Activated CD8-positive, alpha-beta T cell treated with anti-CD3 and anti-CD28 coated beads, Interleukin-2, amount 10 ng/mL, durations not matched to agents 7 days and 5 days (primary cell): ENCODE data around the gene MXD1. TPM values are rescaled to one million over a fixed set of nuclear protein-coding genes. Genes with fewer than 3 reads are reported as not detected.

Experiments used
- ATAC-seq: fragments of 150-1000 bp; cut with Tn5 transposase; one replicate; pipeline ENCODE4 v1.10.0; 2021; ENCODE audit warnings: moderate library complexity
- CTCF ChIA-PET: fragments of 350-600 bp; sonication (Branson Sonifier 250); formaldehyde crosslinking; loops from one replicate; lab custom pipeline; 2021; ENCODE audit warnings: antibody characterized with exemption; lab: Charles Lee
- POLR2A ChIA-PET: fragments of 350-600 bp; sonication (Branson Sonifier 250); formaldehyde crosslinking; loops from one replicate; lab custom pipeline; 2021; ENCODE audit warnings: antibody characterized with exemption; lab: Charles Lee
- DNase-seq: peaks from one replicate; pipeline ENCODE4 v3.0.0-alpha.2; 2020
- H3K27ac Mint-ChIP-seq: one replicate; pipeline ENCODE4 v1.8.0; 2021; ENCODE audit warnings: mild to moderate bottlenecking, mixed read lengths
- H3K27me3 Mint-ChIP-seq: one replicate; pipeline ENCODE4 v1.8.0; 2021; ENCODE audit warnings: low read depth, mixed read lengths
- H3K36me3 Mint-ChIP-seq: one replicate; pipeline ENCODE4 v1.8.0; 2021; ENCODE audit warnings: low read depth, mixed read lengths
- H3K4me1 Mint-ChIP-seq: one replicate; pipeline ENCODE4 v1.8.0; 2021; ENCODE audit warnings: low read depth, mixed read lengths
- H3K4me3 Mint-ChIP-seq: one replicate; pipeline ENCODE4 v1.8.0; 2021; ENCODE audit warnings: mild to moderate bottlenecking, mixed read lengths
- H3K9me3 Mint-ChIP-seq: one replicate; pipeline ENCODE4 v1.8.0; 2022; ENCODE audit warnings: mixed read lengths; ENCODE audit not compliant: insufficient read depth
- total RNA-seq, 2 experiments: library from RNA; stranded (reverse); gene quantifications; one replicate each; pipeline ENCODE4 v1.2.3, GENCODE V29; 2021

The MXD1 gene
- total RNA-seq, 2 experiments from 2014 or later = 7.7 to 10.2 TPM

GRCh38 chr2:69985688-69986087 is 70.8 kb downstream of the MXD1 start:
- no peaks in the 10 kb centered on the region for H3K36me3 Mint-ChIP-seq
- ChIA-PET CTCF (no interaction called here), POLR2A (no interaction called here)
- DNase-seq = no peak
- no peak overlapping the region for H3K4me3 Mint-ChIP-seq
- peak overlapping the region; percentile 8 for H3K27ac Mint-ChIP-seq
- H3K9me3 Mint-ChIP-seq = no peaks in the 10 kb centered on the region
- no peak for ATAC-seq
- no peaks in the 10 kb centered on the region for H3K4me1 Mint-ChIP-seq
- H3K27me3 Mint-ChIP-seq = no peaks in the 10 kb centered on the region

DNA sequence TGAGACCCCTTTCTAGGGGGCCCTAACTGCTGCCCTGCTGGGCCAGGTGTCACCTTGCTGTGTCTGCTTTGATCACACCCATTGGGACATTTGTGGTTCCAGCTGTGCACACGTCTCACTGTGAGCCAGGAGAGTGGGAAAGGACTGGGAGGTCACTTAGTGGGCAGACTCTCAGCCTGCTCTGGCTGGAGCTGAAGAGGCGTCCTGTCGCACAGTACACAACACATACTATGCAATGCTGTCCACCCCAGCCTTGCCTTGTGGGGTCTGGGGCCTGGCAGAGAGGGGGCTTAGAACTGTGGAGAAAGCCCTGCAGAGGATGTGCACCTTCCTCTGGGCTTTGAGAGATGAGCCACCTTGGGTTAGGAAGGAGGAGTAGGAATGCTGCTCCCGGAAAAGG is 71.8 kb downstream of the MXD1 start:
- ChIA-PET CTCF (no interaction called here), POLR2A (no interaction called here)
- no peak for DNase-seq
- Mint-ChIP-seq H3K4me3 (no peak overlapping the region), H3K27me3 (no peaks in the 10 kb centered on the region), H3K27ac (no peak overlapping the region), H3K4me1 (no peaks in the 10 kb centered on the region), H3K9me3 (no peaks in the 10 kb centered on the region), H3K36me3 (no peaks in the 10 kb centered on the region)
- ATAC-seq = no peak

- H3K27me3 Mint-ChIP-seq = no peaks in the 10 kb centered on the region
- ATAC-seq = no peak
- no peak overlapping the region for H3K27ac Mint-ChIP-seq
Observed at GRCh38 chr2:69988086-69988635, 73.3 kb downstream of the MXD1 start.

GRCh38 chr2:69989009-69989408 is 74.1 kb downstream of the MXD1 start:
- no peaks in the 10 kb centered on the region for H3K27me3 Mint-ChIP-seq
- DNase-seq (no peak), ATAC-seq (no peak)
- no peaks in the 10 kb centered on the region for H3K36me3 Mint-ChIP-seq
- no peak overlapping the region for H3K4me3 Mint-ChIP-seq
- ChIA-PET POLR2A (no interaction called here), CTCF (no interaction called here)
- no peaks in the 10 kb centered on the region for H3K4me1 Mint-ChIP-seq
- H3K27ac Mint-ChIP-seq = no peak overlapping the region
- no peaks in the 10 kb centered on the region for H3K9me3 Mint-ChIP-seq

More at GRCh38 chr2:69988086-69988635, 73.3 kb downstream of the MXD1 start:
- no peak overlapping the region for H3K4me3 Mint-ChIP-seq
- ChIA-PET CTCF (no interaction called here), POLR2A (interaction anchor here (0.6 kb wide), 1 partner anchor 72 kb away, joined by 3 read pairs; no protein-coding TSS in a partner anchor)
- DNase-seq = no peak
- no peaks in the 10 kb centered on the region for H3K9me3 Mint-ChIP-seq
- no peaks in the 10 kb centered on the region for H3K4me1 Mint-ChIP-seq
- no peaks in the 10 kb centered on the region for H3K36me3 Mint-ChIP-seq

DNA sequence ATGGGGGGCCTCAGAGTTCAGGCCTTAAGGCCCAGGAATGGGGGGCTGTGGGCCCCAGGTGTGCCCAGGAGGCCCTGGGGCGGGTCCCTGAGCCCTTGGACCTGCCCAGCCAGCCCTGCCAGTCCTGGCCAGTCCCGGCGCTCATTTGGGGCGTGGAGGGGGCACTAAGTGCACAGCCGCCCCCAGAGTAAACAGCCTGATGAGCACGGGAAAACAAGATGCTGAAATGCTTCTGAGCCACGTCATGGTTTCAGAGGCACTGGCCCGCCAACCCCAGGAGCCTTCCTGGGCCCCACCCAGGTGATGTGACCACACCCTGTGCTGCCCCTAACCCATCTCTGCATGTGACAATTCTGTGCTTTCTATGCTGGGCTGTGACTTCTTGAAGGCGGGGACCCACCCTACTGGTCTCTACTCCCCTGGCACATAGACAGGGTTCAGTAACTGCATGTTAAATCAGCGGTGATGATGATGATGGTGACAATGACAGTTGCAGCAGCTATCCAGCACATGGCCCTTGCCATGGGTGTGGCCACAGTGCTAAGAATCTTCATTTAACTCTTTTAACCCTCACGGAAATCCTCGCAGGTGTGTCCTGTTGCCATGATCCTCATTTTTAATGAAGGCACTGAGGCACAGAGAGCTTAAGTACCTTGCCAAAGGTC is 74.7 kb downstream of the MXD1 start:
- Mint-ChIP-seq H3K36me3 (no peaks in the 10 kb centered on the region), H3K9me3 (no peaks in the 10 kb centered on the region), H3K4me1 (no peaks in the 10 kb centered on the region), H3K4me3 (no peak overlapping the region), H3K27me3 (no peaks in the 10 kb centered on the region), H3K27ac (no peak overlapping the region)
- CTCF ChIA-PET = no interaction called here
- POLR2A ChIA-PET = no interaction called here
- ATAC-seq (no peak), DNase-seq (no peak)

Other genes with a start within 250 kb of the MXD1 start
- 10 to 100 TPM; 53.5 to 59.5 TPM for gene ANXA4, start 173.0 kb upstream of the MXD1 start, total RNA-seq
- 10 to 100 TPM; 25.4 to 31.6 TPM for gene GMCL1, start 85.4 kb upstream of the MXD1 start, total RNA-seq
- 10 to 100 TPM; 53.0 to 56.0 TPM for gene SNRNP27, start 21.2 kb upstream of the MXD1 start, total RNA-seq
- gene ASPRV1, start 46.5 kb downstream of the MXD1 start, total RNA-seq = under 1 TPM; 0.74 to 0.78 TPM
- 100 to 1,000 TPM; 516 to 518 TPM for gene PCBP1, start 172.4 kb downstream of the MXD1 start, total RNA-seq